RWPE1 (cell line): Measurements from ENCODE around the gene APMAP.

Source experiments
- CTCF ChIA-PET: fragments of 350-600 bp; sonication (Branson Sonifier 250); formaldehyde crosslinking; extraction: SDS; loops from one replicate; lab custom pipeline; 2021; lab: Yijun Ruan, JAX
- POLR2A ChIA-PET: fragments of 400-600 bp; formaldehyde crosslinking; extraction: SDS; loops from one replicate; lab custom pipeline; 2020; ENCODE audit warnings: antibody characterized with exemption; ENCODE audit not compliant: low non-redundant PET; lab: Yijun Ruan, JAX
- DNase-seq: peaks from one replicate; pipeline ENCODE4 v3.0.0; 2012; ENCODE audit warnings: low spot score
- H3K27ac ChIP-seq: fragments of 450-650 bp; 2 replicates; pipeline ENCODE4 v1.5.1; 2017
- CTCF ChIP-seq: fragments of 450-650 bp; conservative IDR thresholded peaks from 2 replicates; pipeline ENCODE4 v1.5.1; 2017; ENCODE audit warnings: low read depth, mild to moderate bottlenecking

The APMAP gene

GRCh38 chr20:25032478-25033264 lies 40.1 kb upstream of the APMAP start:
- POLR2A ChIA-PET = no interaction called here
- DNase-seq = no peak
- CTCF ChIA-PET = interaction anchor here (0.7 kb wide), 1 partner anchor 16 kb away, joined by 3 read pairs; no protein-coding TSS in a partner anchor
- H3K27ac ChIP-seq = no peak overlapping the region
- TF ChIP-seq CTCF = no peak

- no peak for DNase-seq
- H3K27ac ChIP-seq = no peak overlapping the region
- ChIA-PET CTCF (interaction anchor here (0.7 kb wide), 1 partner anchor 16 kb away, joined by 3 read pairs; no protein-coding TSS in a partner anchor), POLR2A (no interaction called here)
- TF ChIP-seq CTCF = no peak
These were observed 39.5 kb upstream of the APMAP start for GRCh38 chr20:25032065-25032477.

- CTCF ChIA-PET = interaction anchor here (0.6 kb wide), 1 partner anchor 1335 kb away, joined by 3 read pairs; no protein-coding TSS in a partner anchor
- TF ChIP-seq CTCF = no peak
- POLR2A ChIA-PET = no interaction called here
- no peak overlapping the region for H3K27ac ChIP-seq
- no peak for DNase-seq
These were observed 38.7 kb upstream of the APMAP start for GRCh38 chr20:25031241-25031640.

- DNase-seq = no peak
- CTCF ChIA-PET = interaction anchor here (0.6 kb wide), 1 partner anchor 1334 kb away, joined by 3 read pairs; no protein-coding TSS in a partner anchor
- POLR2A ChIA-PET = no interaction called here
- no peak for TF ChIP-seq CTCF
- H3K27ac ChIP-seq = no peak overlapping the region
These were observed 38.2 kb upstream of the APMAP start for GRCh38 chr20:25030649-25031207.

- no peak for DNase-seq
- no peak overlapping the region for H3K27ac ChIP-seq
- ChIA-PET POLR2A (no interaction called here), CTCF (no interaction called here)
- TF ChIP-seq CTCF = no peak
These were observed 37.6 kb upstream of the APMAP start for GRCh38 chr20:25030007-25030648.

- CTCF ChIA-PET = no interaction called here
- POLR2A ChIA-PET = no interaction called here
- TF ChIP-seq CTCF = no peak
- no peak overlapping the region for H3K27ac ChIP-seq
- no peak for DNase-seq
These were observed 33.5 kb upstream of the APMAP start for GRCh38 chr20:25025986-25026605.
